Stromal cell of bone marrow (primary cell): Measurements from ENCODE around the gene FREM1.
"Not testable (repeated sequence)": the region's sequence is repeated elsewhere in the genome, so short reads cannot be mapped to it uniquely, and the experiment has no call there.

Experiments used
- DNase-seq: peaks from one replicate; pipeline ENCODE4 v3.0.0-alpha.2; 2012; ENCODE audit warnings: low read depth

Gene FREM1

GRCh38 chr9:14909961-14910805 lies at the start of gene FREM1:
Gene FREM1, minus strand, starts transcription at chr9:14910428. Its CDS starts 41,451 bp downstream, at chr9:14868977.
- no peak for DNase-seq

DNA sequence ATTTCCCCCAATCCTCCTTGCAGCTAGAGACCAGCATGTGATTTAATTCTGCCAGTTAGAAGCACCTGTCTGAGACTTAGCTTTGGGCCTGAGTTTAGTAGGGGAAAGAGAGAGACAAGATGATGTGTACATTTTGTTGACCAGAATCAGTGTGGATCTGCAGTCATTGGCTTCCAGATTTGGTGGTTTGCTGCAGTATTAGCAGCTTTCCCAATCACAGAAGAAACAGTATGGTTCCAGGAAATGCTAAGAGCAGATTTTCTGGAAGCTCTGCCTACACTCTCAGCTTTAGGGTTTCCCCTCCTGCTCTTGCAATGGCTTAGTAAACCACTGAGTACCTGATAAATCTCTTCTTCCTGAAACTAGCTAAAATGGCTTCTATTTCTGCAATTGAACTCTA lies 48.8 kb upstream of the FREM1 start:
- DNase-seq, result no peak

DNA sequence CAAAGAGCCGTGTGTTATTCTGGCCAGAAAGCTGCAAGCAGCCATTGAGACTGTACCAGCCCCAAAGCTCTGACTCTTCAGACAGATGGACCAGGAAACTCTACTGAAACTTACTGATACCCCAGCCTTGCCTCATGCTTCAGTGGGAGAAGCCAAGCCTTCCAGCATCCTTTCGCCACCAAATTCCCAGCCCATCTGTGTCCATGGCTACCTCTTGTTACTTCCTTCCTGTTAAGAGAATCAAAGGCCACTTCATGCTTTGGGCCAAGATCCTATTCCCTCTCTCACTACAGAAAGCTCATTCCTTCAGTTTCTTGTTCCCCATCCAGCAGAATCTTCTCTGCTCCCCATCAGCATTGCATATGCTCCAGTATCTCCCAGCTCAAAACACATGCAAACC lies 46.9 kb upstream of the FREM1 start:
- no peak for DNase-seq

GRCh38 chr9:14956208-14956607 lies 46.0 kb upstream of the FREM1 start:
- no peak for DNase-seq

GRCh38 chr9:14945351-14945750 lies 35.1 kb upstream of the FREM1 start:
- DNase-seq, result no peak

DNA sequence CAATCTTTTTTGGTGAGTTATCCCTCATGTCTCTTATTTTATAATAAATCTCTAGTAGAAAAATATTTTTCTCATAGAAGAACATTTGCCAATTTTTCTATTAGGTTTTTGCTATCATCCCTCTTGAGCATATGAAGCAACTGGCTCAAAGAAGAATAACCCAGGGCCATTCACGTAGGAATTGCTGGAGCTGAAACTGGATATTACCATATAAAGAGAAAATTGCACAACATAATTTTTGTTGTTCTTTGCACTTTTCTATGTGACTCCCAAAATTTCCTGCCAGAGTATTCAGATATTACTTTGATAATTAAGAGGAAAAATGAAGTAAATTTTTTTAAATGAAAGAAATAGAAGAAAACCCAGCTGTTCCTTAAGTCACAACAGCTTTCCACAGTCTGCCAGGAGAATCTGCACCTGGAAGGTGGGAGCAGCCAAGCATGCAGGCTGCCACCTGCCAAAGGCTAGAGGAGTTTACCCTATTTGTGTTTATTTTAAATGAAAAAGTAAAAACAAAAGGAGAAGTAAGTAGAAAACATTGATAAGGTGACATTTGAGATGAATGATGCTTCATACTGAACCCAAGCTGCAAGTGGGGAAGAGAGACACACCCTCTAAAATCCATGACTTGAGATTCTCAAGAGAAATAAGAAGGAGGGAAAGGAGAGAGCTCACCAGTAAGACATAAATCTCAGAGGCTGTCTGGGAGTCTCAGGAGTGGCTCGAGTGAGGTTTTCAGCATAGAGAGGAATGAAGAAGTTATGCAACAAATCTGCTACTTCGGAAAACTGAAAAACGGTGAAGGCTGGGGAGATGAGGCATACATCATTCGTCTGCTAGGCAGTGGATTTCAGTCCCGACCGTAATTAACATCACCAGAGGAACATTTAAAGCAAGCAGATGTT lies 31.5 kb upstream of the FREM1 start:
- no peak for DNase-seq

DNA sequence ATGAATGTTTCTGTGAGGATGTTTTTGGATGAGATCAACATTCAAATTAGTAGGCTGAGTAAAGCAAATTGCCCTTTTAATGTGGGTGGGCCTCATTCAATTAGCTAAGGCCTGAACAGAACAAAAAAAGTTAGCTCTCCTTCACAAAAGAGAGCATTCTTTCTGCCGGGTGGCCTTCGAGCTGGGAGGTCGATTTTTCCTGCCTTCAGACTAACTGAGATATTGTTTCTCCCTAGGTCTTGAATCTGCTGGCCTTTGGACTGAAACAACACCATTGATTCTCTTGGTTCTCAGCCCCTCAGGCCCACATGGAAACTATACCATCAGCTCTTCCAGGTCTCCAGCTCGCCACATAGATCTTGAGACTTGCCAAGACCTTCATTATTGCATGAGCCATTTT lies 29.1 kb upstream of the FREM1 start:
- no peak for DNase-seq

DNA sequence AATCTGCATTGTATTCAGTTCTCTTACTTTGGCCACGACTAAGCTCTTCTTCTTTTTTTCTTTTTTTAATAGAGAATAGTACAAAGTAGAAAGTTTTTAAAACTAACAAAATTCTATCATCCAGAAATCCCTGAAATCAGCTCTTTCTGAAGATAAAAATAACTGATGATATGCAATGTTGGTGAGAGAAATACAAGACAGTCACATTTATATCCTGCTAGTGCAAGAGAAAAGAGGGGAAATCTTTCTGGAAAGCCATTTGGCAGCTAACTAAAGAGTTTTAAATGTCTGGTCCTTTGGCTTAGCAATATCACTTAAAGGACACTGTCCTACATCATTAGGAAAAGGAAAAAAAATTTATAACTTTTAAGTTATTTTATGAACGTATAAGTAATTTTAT lies 27.0 kb upstream of the FREM1 start:
- DNase-seq, result no peak

DNA sequence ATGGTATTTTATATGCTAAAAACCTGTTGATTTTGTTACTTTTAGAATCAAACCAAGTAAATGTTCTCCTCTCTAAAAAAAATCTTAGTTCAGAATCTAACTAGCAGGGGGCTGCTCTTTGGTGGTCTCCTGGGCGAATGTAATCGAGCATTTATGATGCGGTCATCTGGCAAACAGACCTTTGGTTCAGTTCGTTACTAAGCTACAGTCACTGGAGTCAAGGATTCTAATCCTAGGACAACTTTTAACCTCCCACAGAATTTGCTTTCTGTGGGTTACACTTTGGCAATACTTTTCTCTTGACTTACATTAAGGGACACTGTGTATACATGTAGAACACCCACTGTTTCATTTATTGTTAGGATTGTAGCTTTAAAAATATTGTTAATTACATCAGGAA lies 26.3 kb upstream of the FREM1 start:
- DNase-seq, result no peak

DNA sequence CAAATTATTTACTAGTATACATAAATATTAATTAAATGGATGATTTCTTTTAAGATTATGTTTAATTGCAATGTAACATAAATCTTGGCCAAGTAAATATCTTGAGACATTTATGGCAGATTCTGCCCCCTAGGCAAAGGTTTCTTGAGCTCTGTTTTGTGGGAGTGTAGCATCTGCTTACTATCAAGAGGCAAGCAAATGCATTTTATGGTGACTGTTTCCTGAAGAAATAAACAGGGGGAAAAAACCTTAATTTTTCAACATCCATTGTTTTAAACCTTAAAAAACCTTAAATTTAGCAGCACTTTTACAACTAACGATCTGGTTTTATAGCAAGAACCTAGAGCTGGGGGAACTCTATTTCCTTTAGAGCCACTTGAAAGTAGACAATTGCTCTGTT lies 25.7 kb upstream of the FREM1 start:
- no peak for DNase-seq

- DNase-seq, result no peak
Measured at GRCh38 chr9:14935106-14935751, 25.0 kb upstream of the FREM1 start.

GRCh38 chr9:14932641-14933040 lies 22.4 kb upstream of the FREM1 start:
- no peak for DNase-seq

GRCh38 chr9:14932231-14932630 lies 22.0 kb upstream of the FREM1 start:
- DNase-seq, result no peak

GRCh38 chr9:14926941-14927624 lies 16.9 kb upstream of the FREM1 start:
- no peak for DNase-seq

DNA sequence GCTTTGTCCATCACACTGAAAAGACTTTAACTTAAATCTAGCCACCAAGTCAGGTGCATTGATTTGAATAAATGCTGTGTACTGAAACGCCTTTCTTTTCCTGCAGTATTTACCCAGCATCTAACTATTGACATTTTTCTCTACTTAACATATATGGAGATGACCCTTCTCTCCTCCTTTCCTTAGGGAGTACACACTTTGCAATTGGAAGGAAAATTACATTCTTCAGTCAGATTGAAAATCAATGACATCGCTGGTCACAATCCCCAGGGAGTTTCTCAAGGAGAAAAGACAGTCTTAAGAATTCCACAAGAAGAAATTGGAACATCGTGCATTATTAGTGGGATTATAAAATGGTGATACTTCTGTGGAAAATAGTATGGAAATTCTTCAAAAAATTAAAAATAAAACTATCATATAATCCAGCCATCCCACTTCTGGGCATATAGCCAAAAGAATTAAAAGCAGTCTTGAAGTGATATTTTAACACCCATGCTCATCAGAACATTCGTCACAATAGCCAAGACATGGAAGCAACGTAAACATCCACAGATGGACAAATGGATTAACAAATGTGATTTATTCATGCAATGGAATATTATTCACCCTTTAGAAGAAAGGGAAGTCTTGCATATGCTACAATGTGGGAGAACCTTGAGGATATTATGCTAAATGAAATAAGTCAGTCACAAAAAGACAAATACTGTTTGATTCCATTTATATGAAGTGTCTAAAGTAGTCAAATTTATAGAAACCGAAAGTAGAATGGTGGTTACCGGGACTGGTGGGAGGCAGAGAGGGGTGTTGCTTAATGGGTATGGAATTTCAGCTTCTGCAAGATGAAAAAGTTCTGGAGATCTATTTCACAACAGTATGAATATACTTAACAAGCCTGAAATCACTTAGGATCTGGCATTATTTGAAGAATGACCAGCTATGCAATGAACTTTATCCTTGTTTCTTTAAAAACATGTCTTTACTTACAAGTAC lies 14.3 kb upstream of the FREM1 start:
- peak; percentile 54 for DNase-seq

DNA sequence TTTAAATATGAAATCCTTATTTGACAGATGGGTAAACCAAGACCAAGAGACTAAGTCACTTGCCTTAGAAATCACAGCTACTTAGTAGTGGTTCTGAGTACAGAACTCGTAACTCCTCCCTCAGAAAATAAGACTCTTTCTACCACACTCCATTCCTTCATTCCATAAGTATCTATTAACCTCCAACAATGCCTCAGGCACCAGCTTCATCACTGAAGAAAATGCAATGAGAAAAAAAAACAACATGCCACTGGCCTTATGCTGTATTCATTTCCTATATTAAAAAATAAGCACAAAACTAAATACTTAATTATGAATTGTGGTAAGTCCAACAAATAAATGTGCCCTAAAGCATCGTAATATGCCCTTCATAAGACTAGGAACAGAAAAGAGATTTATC lies 13.5 kb upstream of the FREM1 start:
- no peak for DNase-seq

GRCh38 chr9:14920805-14921204 lies 10.6 kb upstream of the FREM1 start:
- not testable (repeated sequence) for DNase-seq

GRCh38 chr9:14913366-14913765 lies 3.1 kb upstream of the FREM1 start:
- no peak for DNase-seq

DNA sequence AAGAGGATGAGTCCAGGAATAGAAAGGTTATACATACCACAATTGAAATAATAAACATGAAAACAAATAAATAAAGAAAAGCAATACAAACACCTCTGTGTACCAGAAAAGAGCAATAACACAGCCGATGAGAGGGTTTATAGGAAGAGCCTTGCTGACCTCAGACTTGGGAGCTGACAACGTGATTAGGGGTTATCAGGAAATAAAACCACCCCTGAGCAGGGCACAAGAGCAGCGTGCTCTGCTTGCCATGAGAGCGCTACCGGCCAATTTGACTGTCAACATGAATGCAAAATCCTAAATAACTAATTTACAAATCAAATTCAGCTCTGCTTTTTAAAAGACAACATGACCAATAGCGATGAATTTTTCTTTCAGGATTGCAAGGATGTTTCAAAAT lies 2.6 kb upstream of the FREM1 start:
- no peak for DNase-seq

GRCh38 chr9:14911046-14911445 lies 818 bp upstream of the FREM1 start:
- DNase-seq, result no peak

DNA sequence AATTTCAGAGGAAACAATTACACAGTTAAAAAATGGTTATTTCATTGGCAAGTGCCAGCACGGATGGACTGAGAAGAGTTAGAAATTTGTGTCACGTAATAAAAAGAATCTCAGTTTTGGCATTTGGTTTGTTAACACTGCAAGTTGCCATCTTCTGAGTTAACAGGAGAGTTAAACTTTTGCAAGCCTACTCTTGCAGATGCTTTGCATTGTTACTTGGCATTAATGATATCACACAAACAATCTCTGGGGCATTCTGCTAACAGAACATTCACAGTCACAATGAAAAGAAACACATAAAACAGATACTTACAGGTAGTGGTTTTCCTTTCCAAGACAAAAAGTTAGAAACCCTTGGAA lies 647 bp downstream of the FREM1 start:
- DNase-seq, result no peak
